Mesothelial cell of epicardium (in vitro differentiated cells): ENCODE measurements around the gene C19orf85. TPM values are rescaled to one million over a fixed set of nuclear protein-coding genes. Genes with fewer than 3 reads are reported as not detected.

Source experiments
- DNase-seq, 2 experiments: peaks; one replicate each; pipeline ENCODE4 v3.0.0; 2021; ENCODE audit warnings: low spot score in 2 of 2; ENCODE audit not compliant: unreplicated experiment in 2 of 2
- H3K27ac Mint-ChIP-seq: 2 replicates; pipeline ENCODE4 v1.8.0; 2021; ENCODE audit warnings: mixed read lengths
- H3K27me3 Mint-ChIP-seq: 2 replicates; pipeline ENCODE4 v1.8.0; 2021; ENCODE audit warnings: low read depth, mixed read lengths
- H3K36me3 Mint-ChIP-seq: 2 replicates; pipeline ENCODE4 v1.8.0; 2021; ENCODE audit warnings: mixed read lengths
- H3K4me1 Mint-ChIP-seq: 2 replicates; pipeline ENCODE4 v1.8.0; 2021; ENCODE audit warnings: mixed read lengths
- H3K4me3 Mint-ChIP-seq: 2 replicates; pipeline ENCODE4 v1.8.0; 2021; ENCODE audit warnings: mild to moderate bottlenecking, moderate library complexity, mixed read lengths
- H3K9me3 Mint-ChIP-seq: 2 replicates; pipeline ENCODE4 v1.8.0; 2021; ENCODE audit warnings: mixed read lengths
- CTCF ChIP-seq: fragments of 200-600 bp; sonication (generic); IDR thresholded peaks from one replicate; pipeline ENCODE4 v1.5.0; 2021; ENCODE audit warnings: antibody characterized with exemption; ENCODE audit not compliant: unreplicated experiment
- total RNA-seq: library from RNA; stranded (reverse); gene quantifications from 3 replicates; pipeline ENCODE4 v1.2.1, GENCODE V29; 2021

Gene C19orf85
- total RNA-seq, 1 donor from 2014 or later, result not detected

DNA sequence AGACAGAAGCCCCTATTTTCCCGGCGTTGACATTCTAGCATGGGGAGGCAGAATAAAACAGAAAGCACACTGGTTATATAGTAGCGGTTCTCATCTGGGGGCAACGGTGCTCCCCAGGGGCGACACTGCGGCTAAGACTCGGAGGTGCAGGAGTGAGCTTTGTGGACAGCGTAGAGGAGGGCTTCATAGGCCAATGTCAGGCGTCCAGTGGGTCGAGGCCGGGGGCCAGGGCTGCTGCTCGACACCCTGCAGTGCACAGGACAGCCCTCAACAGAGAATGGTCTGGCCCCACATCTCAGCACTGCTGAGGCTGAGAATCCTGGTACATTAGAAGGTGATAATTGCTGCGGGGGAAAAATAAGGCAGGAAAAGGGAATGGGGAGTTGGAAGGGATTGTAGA is 13.4 kb upstream of the C19orf85 start:
- H3K36me3 Mint-ChIP-seq, result no peaks in the 10 kb centered on the region
- H3K9me3 Mint-ChIP-seq, result no peaks in the 10 kb centered on the region
- peaks cover 22% of the 10 kb centered on the region for H3K4me1 Mint-ChIP-seq
- TF ChIP-seq CTCF, result no peak
- H3K4me3 Mint-ChIP-seq, result peak overlapping the region; percentile 88
- H3K27me3 Mint-ChIP-seq, result no peaks in the 10 kb centered on the region
- DNase-seq, result no peak
- H3K27ac Mint-ChIP-seq, result peak overlapping the region; percentile 38

DNA sequence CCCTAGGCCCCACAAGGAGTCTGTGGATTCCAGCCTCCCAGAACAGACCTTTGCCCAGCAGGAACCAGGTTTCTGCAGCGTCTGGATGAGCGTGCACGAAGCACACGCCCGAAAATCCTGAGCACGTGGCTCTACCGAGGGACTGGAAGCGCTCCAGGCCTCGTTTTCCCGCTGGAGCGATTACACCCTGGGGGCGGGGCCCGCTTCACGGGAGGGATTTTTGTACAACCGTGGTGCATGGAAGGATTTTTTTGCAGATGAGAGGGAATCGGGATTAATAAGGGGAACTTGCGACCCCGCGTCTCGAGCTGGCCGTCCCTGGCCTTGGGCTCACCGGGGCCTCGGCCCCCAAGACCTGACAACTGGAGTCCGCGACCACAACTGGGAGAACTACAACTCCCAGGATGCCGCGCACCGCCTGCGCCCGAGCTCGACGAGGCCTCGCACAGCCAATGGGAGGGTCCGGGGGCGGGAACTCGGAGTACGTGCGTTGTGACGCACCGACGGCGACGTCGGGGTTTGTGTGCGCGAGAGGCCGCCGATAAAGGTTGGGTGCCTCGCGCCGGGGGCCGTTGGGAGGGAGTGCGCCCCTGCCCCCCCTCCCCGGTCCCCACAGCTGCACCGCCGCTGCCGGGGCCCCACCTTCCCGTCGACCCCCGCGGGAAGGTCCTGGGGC is 11.7 kb upstream of the C19orf85 start, which contains the start of gene ZNF628:
TSS of gene ZNF628 (plus strand) at position 518 of the 676 bp plus-strand sequence. CDS start 3,294 bp downstream, outside the sequence.
- no peaks in the 10 kb centered on the region for H3K27me3 Mint-ChIP-seq
- peak; percentile 96 to 98 for DNase-seq
- peak within 1 kb of the TSS; percentile 88 for H3K4me3 Mint-ChIP-seq
- TF ChIP-seq CTCF, result no peak
- no peaks in the 10 kb centered on the region for H3K9me3 Mint-ChIP-seq
- H3K36me3 Mint-ChIP-seq, result no peaks in the 10 kb centered on the region
- H3K4me1 Mint-ChIP-seq, result peaks cover 22% of the 10 kb centered on the region
- H3K27ac Mint-ChIP-seq, result peak within 1 kb of the TSS; percentile 96

- H3K36me3 Mint-ChIP-seq, result no peaks in the 10 kb centered on the region
- peaks cover 22% of the 10 kb centered on the region for H3K4me1 Mint-ChIP-seq
- DNase-seq, result no peak
These were observed 10.0 kb upstream of the C19orf85 start for GRCh38 chr19:55474269-55475265.

DNA sequence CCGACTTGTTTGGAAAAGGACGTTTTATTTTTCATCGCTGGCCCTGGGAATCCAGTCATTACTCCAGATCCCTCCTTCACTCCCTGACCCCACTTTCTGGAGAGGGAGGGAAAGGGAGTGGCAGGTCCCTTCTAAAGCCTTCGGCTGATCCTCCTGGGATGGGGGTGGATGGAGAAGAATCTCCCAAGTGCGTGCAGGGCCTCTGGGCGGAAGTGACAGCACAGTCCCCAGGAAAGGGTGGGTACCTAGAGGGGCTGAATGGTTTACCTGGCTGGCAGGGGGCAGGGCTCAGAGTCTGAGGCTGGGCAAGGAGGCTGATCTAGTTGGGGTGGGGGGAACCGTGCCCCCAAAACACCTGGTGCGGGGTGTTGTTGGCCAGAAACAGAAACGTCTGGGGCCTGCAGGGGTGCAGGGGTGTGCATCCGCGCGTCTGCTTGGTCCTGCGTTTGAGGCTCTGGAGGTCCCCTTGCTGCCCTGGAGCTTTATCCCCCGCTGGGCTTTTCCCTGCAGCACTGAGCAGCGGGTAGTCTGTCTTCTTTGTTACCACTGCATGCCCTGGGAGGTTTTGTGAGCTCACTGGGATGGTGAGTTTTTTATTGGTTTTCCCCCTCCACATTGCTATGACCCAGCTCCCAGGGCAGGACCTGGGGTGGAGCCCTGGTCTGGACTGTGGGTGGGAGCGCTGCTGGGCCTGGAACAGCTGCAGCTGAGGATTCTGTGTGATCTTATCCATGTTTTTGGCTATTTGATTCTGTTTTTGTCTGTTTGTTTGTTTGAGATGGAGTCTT is 8.9 kb upstream of the C19orf85 start:
- no peak for DNase-seq
- Mint-ChIP-seq H3K4me3 (no peak overlapping the region), H3K9me3 (no peaks in the 10 kb centered on the region), H3K36me3 (no peaks in the 10 kb centered on the region), H3K4me1 (peaks cover 17% of the 10 kb centered on the region), H3K27ac (no peak overlapping the region), H3K27me3 (no peaks in the 10 kb centered on the region)
- TF ChIP-seq CTCF, result no peak

More at GRCh38 chr19:55474269-55475265, 10.0 kb upstream of the C19orf85 start:
- Mint-ChIP-seq H3K27me3 (no peaks in the 10 kb centered on the region), H3K4me3 (no peak overlapping the region), H3K9me3 (no peaks in the 10 kb centered on the region), H3K27ac (no peak overlapping the region)
- no peak for TF ChIP-seq CTCF

GRCh38 chr19:55472463-55472862 is 7.9 kb upstream of the C19orf85 start:
- H3K9me3 Mint-ChIP-seq, result no peaks in the 10 kb centered on the region
- peaks cover 13% of the 10 kb centered on the region for H3K4me1 Mint-ChIP-seq
- no peaks in the 10 kb centered on the region for H3K36me3 Mint-ChIP-seq
- H3K27ac Mint-ChIP-seq, result no peak overlapping the region
- H3K4me3 Mint-ChIP-seq, result no peak overlapping the region
- no peak for DNase-seq
- peaks cover 2% of the 10 kb centered on the region for H3K27me3 Mint-ChIP-seq
- no peak for TF ChIP-seq CTCF
